HG02588 (cell line): ENCODE measurements around the gene CNKSR2.

Experiments
- ATAC-seq: cut with Tn5 transposase; IDR thresholded peaks from one replicate; pipeline ENCODE4 v1.9.1; 2021; ENCODE audit warnings: mild to moderate bottlenecking, moderate library complexity; ENCODE audit not compliant: unreplicated experiment

CNKSR2 gene

DNA sequence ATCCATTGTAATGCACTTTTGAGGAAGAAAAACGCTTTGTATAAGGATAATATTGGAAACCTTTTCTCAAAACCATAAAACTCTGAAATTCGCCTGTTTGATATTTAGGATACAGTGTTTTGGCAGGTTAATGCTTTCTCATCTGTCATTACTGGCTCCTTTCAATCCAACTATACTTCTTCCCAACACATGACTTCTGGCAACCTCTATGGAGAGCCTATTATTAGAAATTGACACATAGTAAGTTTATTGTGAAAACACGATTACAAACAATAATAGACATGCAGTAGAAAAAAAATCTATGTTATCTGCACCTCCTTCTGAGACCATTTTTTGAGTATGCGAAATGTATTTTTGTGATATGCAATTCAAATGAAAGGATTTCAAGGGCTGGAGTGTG is 288.5 kb downstream of the CNKSR2 start:
- no peak for ATAC-seq

DNA sequence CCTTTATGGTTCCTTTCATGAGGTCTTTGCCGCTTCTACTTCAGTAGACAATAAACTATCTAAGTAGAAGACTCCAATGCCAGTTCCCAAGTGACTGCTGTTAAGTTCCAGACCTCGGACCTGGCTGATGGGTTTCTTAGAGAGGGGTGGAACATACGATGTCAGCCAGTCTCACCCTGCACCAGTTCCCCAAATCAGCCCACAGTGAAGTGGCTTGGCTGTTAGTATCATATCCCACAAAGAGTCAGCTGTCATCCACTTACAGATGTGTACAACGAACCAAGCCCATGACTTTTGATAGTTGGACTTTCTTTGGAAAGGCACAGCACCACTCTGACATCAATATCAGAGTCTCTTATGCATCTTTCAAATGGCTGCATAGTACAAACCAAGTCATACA is 292.0 kb downstream of the CNKSR2 start:
- no peak for ATAC-seq

DNA sequence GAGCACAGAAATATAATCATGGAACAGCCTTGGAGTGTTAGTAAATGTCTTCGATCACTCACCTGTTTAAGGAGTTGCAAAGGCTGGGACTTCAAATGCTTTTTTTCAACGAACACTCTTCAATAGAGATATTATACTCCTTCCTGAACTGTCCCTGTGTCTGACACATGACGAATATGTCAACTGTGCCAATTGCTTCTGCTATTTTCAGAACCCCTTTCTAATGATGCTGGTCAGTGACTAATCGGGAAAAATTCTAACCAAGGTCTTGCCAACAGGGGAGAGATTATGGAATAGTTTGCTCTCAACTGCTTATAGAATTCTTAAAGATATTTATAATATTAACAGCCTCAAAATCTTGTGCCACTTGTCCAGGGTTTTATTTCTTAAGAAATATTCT is 292.5 kb downstream of the CNKSR2 start:
- ATAC-seq = no peak

DNA sequence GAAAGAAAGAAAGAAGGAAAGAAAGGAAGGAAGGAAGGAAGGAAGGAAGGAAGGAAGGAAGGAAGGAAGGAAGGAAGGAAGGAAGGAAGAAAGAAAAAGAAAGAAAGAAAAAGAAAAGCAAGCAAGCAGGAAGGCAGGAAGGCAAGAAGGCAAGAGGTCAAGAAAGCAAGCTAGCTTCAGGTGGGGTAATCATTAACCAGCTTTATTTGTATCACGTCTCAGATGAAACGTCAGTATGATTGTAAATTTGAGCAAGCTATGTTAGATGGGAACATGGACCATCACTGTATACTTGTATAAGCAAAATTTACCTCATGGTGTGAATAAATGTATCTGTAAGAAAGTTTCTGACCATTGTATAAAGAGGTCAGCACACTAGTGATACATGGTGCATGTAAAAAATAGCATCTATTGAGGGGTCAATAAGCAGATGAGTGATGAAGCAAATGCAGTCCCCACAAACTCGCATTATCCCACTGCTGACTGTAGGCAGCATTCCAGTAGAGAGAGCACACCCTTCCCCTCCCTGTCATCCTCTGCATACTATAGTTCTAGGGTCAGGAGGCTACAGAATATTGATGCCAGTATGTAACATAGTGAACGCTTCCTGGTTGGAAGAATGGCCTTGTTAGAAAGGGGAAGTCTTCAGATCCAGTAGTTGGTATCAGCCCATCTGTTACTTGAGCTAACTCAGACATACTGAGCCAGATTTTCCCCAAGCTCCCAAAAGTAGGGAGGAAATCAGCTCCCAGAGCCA is 300.4 kb downstream of the CNKSR2 start:
- no peak for ATAC-seq

DNA sequence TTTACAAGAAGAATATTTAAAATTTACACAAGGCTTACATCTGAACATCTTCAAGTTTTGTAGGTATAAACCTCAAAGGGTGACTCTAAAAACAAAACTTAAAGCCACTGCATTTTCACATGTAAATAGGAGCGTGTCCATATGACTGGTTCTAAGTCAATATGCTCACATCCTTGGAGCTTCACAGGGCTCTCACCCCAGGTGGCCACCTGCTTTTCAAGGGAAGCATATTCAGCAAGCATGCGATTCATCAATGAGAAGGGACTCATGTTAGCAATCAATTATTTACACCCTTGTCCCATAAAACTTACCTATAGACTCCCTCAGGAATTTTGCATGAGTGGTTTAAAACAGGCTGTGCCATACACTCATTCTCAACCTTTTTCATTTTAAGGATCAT is 301.7 kb downstream of the CNKSR2 start:
- ATAC-seq = no peak

DNA sequence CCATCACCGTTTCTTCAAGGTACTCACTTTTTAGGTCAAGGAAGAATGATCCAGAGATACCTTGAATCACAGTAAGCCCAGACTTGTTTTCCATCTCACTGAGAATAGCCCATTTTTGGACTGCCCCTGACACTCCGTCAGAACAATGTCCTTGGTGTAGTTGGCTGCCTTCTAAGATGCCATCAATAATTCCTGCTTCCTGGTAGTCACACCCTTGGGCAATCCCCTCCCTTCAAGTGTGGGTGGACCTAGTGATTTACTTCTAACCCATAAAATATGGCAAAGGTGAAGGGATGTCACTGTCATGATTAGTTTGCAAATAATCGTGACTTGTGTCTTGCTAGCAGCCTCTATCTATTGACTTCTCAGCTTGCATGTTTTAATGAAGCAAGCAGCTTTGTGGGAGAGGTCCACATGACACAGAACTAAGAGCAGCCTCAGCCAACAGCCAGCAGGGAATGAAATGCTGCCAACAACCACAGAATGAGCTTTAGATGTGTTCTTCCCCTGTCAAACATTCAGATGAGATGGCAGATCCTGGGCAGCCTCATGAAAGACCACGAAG is 303.9 kb downstream of the CNKSR2 start:
- no peak for ATAC-seq

DNA sequence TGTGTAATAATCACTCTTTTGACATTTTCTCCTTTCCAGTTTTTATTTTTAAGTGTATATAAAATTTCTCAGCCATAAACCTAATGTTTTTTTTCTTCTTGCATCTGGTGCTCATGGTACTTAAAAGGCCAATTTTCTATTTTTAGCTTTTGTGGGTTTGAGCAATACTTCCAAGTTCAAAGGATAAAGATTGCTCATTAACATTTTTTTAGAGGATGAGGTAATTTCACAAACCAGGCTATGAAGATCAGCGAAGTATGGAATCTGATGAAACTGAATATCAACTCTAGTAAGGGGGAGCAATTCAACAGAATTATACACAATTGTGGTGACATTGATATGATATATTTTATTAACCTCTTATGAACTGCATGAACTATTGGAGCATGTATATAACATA is 309.7 kb downstream of the CNKSR2 start:
- no peak for ATAC-seq

DNA sequence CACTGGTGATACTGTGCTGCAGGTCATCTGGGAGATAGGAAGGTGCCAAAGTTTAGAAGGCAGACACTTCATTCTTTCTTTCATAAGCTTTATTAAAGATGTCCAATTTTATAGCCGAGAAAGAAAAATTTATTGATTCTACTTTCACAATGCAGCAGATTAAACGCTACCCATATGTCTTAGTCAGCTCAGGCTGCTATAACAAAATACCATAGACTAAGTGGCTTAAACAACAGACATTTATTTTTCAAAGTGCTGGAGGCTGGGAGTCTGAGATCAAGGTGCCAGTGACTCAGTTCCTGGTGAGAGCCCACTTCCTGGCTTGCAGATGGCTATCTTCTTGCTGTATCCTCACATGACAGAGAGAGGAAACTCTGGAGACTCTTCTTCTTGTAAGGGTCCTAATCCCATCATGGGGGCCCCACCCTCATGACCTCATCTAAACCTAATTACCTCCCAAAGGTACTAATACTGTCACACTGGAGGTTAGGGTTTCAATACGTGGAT is 317.3 kb downstream of the CNKSR2 start:
- ATAC-seq = no peak

DNA sequence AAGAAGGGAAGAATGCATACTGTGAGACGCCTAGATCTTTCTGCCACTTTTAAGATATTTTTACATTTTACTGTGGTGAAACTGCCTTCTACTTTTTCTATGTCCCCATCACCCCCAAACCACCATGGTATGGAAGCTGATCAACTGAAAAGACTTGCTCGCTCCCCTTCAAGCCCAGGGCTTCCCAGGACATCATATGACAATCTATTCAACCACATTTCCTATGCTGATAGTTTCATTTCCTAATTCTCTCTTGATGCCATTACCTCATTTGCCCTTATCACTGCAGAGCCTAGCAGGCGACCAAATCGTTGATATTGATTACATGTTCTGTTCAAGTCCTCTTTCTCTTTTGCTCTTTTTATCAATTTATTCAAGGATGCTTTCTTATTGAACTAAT is 324.1 kb downstream of the CNKSR2 start:
- ATAC-seq = no peak

DNA sequence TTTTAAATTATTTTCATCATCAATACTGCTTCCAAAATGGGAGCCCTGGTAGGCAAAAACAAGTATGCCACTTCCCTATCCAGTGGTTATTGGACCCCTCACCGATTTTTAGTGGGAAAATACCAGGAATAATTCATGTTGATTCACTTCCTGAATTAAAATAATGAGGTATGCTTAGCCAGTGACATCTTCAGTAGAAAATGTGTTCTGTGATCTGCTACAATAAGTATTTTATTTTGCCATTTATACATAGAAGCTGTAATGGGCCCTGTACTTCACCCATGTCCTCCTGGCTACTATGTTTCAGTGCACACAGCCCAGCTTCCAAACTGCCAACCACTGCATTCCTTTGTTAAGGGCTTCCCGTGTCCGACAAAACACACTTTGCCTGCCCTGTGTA is 324.9 kb downstream of the CNKSR2 start:
- ATAC-seq = no peak

DNA sequence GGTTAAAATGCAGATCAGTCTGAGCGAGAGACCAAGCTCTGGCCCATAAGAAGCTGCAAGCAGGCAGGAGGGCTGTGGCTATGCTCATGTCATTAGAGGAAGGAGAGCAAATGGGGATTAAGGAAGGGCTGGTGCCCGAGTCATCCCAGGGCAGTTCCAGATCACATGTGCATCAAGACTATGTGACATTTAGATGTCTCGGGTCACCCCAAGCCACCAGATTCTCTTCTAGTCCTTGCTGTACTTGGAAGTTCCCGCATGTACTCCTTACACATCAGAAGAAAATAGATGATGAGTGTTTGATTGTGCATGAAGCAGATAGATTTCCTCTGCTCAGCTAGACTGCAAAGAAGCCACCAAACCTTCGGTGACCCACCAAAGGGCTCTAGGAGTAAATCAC is 326.1 kb downstream of the CNKSR2 start:
- no peak for ATAC-seq

DNA sequence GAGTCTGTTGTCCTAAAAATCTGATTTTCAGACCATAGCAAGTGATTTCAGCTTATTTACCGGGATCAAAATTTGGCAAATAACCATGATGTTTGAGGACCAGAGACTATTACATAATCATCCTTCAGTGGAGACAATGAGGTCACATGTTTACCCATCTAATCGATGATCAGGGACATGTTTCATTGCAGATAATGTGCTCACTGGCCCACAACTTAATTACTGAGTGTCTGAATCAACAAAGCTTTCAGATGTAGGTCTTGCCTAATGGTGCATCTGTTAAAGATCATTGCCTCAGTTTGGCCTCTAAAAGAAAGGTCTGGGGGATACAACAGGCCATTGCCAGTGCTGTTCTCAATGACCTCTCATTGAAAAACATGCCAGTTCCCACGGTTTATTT is 326.7 kb downstream of the CNKSR2 start:
- ATAC-seq = no peak

DNA sequence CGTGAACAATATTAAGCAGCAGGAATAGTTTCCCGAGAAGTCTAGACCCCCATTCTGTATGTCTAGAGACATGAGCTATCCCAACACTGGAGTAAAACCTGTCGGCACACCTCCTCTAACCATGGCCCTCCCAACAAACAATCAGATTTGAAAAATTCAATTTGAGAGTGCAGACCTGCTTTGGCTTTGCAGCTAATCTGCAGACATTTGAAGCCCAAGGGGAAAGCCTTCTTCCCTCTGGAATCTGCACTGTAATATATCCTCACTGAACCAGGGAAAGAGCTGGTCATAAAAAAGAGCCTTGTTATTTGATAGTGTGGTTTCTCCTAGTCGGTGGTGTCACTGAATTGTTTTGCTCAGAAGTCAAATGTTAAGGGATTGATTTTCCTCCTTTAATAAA is 328.5 kb downstream of the CNKSR2 start:
- no peak for ATAC-seq
